GM12801 (cell line): ENCODE measurements around the gene CHPT1.

Experiments used
- CTCF ChIP-seq: IDR thresholded peaks from one replicate; pipeline ENCODE4 v1.5.1; 2011; ENCODE audit warnings: control low read depth; ENCODE audit not compliant: insufficient read length; ENCODE audit errors: extremely low read depth

Gene CHPT1

GRCh38 chr12:101777978-101778377 is 80.5 kb downstream of the CHPT1 start:
- no peak for TF ChIP-seq CTCF
